SK-N-MC (cell line): ENCODE data around the gene KRT14.

ENCODE experiments used
- EZH2 ChIP-seq: fragments of 200-600 bp; sonication (generic); IDR thresholded peaks from one replicate; pipeline ENCODE4 v1.6.1; 2017; ENCODE audit warnings: antibody characterized with exemption
- FOXP2 ChIP-seq: optimal IDR thresholded peaks from 2 replicates; pipeline ENCODE3; 2011; ENCODE audit warnings: mild to moderate bottlenecking, moderate library complexity; ENCODE audit not compliant: insufficient read depth; ENCODE audit errors: extremely low read length, control extremely low read depth
- POLR2AphosphoS5 ChIP-seq: IDR thresholded peaks from 2 replicates; pipeline ENCODE4 v1.6.1; 2012; ENCODE audit warnings: mild to moderate bottlenecking, low read depth, low read length, borderline replicate concordance

GRCh38 chr17:41578538-41578937, 8.2 kb downstream of the KRT14 start:
- no peak for TF ChIP-seq POLR2AphosphoS5
- TF ChIP-seq FOXP2 = no peak
- no peak for TF ChIP-seq EZH2
